DMS 273 (cell line): ENCODE data around the gene KLHL40.

Source experiments
- DNase-seq: peaks from one replicate; lab custom pipeline; 2025; ENCODE audit not compliant: unreplicated experiment; lab: John Stamatoyannopoulos, UW

KLHL40 gene

DNA sequence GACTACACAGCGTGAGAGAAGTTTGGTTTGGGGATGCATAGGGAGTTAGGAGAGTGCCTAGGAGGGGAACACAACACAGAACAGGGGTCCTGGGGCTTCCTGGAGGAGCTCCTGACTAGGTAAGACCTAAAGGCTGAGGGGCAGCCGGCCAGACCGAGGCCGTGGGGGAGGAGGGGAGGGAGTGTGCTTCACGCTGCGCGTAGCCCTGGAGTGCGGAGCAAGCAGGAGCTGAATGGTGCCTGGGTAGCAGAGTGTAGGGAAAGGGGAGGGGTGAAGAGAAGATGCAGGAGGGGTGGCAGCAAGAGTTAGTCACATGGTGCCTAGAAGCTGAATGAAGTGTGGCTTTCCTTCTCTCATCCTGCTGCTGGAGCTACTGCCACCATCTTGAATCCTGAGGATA lies 49.7 kb downstream of the KLHL40 start:
- no peak for DNase-seq

DNA sequence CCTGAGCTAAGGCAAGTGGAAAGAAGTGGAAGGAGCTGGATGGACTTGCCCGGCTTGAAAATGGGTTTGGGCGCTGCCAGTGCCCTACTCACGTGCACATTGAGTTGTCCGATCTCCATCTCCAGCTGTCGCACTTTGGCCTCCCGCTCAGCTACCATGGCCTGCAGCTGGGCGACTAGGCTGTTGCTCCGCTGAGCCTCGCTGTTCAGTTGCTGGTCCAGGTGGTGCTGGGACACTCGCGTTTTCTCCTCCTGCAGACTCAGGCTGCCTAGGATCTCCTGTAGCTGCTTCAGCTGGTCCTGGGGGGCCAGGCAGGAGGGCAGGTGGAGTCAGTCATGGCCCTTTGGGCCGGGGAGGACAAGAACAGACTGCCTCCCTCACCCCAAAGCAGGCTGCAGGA lies 50.3 kb downstream of the KLHL40 start:
- no peak for DNase-seq

GRCh38 chr3:42736081-42736480 lies 50.7 kb downstream of the KLHL40 start:
- peak; percentile 11 for DNase-seq

DNA sequence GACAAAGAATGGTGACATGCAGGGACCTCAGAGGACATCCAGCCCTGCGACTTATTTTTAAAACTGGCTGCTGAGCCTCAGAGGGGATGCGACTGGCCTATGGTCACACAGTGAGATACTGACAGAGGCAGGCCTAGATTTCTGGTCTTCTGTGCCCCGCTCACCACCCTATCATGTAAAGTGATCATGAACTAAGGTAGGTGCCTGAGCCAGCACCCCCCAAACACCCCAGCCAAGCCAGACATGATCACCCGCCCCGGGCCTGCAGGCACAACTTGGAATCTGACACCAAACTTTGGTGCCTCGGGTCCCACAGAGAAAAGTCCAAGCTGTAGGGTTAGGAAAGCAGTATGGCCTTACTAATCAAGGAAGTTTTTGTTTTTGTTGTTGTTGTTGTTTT lies 51.2 kb downstream of the KLHL40 start:
- DNase-seq = no peak

GRCh38 chr3:42739401-42740158 lies 54.2 kb downstream of the KLHL40 start:
- no peak for DNase-seq

DNA sequence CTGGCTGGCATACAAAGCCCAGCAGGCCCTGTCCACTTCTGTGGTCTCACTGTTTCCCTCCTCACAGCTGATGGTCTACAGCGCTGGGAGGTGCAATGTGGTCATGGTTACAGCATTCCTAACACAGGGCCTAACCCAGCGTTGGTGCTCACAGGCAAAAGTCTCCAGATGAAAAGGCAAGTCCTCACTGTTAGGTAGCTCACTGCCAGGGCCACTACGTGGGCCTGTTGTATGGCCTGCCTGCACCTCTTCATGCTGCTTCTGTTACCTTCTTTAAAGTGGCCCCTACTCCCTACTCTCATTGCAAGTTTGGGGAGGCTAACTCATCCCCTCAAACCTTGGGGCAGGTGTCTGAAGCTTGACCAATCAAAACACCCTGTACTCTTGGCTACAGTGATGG lies 56.5 kb downstream of the KLHL40 start:
- DNase-seq = no peak
